GM21576 (cell line): ENCODE results near the gene RALGPS1.
"Not testable (repeated sequence)": the region's sequence is repeated elsewhere in the genome, so short reads cannot be mapped to it uniquely, and the experiment has no call there.

ENCODE experiments used
- ATAC-seq: cut with Tn5 transposase; IDR thresholded peaks from one replicate; pipeline ENCODE4 v1.9.1; 2021; ENCODE audit warnings: mild to moderate bottlenecking, moderate library complexity; ENCODE audit not compliant: unreplicated experiment

RALGPS1 gene

DNA sequence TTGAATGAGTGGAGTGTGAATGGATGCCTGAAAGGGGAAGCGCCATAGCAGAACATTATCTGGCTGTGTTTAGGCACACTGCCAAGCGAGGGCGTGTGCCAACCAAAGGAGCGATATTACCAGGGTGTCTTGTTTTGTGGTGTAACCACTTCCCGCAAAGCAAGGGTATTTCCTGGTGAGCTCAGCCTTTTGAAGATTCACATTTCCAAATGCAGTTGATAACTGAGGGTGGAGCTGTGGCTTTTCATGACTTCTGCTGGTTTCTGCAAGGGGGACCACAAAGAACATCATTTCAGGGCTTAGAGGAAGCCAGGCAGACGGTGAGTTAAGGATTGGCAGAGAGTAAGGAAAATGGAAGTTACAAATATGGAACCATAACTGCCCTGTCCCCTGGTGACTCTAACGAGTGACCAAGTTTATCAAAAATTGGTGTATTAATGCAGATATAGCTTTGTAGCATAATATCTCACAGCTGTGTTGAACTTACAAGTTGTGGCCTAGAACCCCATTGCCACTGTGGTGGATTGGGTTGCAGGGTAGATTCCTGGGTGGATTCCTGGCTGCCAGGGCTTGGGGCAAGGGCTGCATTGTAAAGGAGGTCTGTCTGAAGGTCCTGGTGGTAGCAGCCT is 71.4 kb downstream of the RALGPS1 start:
- ATAC-seq, result peak; percentile 69

DNA sequence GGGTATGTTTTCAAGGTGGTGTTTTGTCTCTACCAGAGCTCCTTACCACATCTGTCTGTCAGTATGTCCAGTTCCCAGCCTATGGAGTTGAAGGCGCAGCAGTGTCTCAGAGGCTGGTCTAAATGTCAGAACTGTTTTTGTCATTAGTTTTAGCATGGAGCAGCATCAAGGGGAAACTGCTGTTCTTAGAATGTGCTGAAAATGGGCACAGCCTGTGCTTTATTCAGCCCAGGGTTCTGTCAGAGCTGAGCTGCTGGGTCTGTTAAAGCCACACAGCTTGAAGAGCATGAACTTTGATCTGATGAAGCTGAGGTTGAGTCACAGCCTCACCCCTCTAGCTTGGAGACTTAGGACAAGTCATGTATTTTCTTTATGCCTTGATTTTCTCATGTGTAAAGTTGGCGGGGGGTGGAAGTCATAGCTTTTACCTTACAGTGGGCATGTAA is 71.9 kb downstream of the RALGPS1 start:
- ATAC-seq, result no peak

DNA sequence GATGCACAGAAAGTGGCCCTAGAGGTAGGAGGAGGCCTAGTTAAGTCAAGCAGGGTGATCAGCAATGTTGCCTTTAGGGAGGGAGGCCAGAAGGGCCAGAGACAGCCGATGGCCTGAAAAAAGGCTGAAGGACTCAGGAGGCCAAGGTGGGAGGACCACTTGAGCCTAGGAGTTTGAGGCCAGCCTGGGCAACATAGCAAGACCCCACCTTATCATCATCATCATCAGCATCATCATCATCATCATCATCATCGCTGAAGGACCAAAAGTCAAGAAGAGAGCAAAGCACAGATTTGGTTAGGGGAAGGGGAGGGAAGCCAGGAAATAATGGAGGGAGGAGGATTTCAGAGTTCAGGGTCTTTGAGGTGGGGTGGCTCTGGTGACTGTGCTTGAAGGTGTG is 74.3 kb downstream of the RALGPS1 start:
- no peak for ATAC-seq

DNA sequence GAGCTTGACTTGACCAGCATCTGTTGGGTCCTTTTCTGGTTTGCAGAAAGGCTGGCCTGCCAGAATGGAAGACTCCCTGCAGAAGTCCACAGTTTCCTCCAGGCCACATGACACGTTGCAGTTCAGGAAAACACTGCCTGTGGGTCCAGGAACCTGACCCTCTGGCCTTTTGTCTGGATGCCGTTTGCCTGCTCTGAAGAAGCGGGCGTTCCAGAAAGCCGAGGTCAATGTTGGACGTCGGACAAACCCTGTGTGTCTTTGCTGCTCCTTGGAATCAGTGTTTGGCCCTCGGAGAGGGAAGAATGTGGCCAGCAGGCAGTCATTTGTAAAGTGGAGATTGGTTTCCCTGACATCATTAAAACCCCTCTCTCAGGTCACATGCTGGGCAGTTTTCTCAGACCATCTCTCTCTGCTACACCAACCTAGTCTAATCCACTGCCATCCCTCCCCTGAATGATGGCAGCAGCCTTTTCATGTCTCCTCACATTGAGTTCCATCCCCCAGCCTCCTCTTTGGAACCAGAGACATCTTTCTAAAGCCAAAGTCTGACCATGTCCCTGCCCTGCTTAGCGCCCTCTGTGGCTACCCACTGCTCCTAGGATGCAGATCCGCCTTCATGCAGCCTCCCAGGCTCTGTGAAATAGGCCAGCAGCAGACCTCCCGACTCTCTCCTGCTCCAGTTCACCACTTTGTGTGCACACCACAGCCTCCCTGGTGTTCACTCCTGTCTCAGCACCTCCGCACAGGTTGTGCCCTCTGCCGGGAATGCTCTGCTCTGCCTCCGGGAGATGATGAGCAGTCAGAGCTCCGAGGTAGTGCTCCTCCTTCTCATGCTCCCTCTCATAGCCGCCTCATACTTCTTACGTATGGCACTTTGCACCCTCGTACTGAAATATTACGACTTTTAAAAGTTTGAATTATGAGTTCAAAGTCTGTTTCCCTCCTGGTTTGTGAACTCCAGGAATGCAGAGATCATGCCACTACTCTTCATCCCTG is 75.6 kb downstream of the RALGPS1 start:
- ATAC-seq, result no peak

DNA sequence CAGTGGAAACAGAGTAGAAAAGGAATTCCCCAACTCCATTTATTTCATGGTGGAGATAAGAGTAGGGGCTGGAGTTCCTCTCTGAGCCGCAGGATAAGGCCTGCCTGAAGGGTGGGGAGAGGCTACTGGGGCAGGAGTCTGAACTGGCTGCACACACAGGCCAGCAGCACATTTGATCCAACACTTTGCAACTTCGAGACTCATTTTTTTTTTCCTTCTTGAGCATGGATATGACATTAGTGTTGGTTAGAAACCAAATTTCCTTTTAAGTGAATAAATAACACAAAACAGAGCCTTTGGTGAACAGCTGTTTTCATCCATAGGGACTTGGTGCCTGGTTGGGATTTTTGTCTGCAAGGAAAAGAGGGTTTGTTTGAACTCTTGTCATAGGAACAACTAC is 76.6 kb downstream of the RALGPS1 start:
- no peak for ATAC-seq

DNA sequence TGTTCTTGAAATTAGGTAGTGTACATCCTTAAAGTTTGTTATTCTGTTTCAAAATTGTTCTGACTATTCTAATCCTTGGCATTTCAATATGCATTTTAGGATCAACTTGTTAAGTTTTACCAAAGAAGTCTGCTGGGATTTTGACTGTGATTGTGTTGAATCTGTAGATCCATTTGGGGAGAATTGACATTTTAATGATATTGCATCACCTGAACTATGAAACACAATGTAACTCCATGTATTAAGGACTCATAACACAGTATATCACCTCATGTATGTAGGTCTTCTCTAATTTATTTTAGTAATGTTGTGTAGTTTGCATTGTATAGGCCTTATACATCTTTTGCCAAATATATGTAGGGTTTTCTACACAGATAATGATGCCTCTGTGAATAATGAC is 77.8 kb downstream of the RALGPS1 start:
- ATAC-seq, result no peak

DNA sequence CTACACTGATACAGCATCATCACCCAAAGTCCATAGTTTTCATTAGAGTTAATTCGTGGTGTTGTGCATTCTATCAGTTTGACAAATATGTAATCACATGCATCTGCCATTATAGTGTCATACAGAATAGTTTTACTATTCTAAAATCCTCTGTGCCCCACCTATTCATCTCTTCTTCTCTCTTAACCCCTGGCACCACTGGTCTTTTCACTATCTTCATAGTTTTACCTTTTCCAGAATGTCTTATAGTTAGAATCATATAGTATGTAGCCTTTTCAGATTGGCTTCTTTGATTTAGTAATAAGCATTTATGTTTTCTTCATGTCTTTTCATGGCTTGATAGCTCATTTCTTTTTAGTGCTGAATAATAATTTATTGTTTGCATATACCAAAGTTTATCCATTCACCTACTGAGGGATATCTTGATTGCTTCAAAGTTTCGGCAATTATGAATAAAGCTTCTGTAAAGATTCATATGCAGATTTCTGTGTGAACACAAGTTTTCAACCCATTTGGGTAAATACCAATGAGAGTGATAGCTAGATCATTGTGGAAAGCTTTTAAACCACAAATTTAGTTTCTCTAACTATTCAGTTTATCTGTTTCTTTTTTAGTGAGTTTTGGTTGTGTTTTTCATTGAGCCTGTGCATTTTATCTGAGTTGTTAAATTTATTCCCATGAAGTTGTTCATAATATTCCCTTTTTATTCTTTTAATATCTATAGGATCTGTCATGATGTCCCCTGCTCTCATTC is 84.9 kb downstream of the RALGPS1 start:
- no peak for ATAC-seq

DNA sequence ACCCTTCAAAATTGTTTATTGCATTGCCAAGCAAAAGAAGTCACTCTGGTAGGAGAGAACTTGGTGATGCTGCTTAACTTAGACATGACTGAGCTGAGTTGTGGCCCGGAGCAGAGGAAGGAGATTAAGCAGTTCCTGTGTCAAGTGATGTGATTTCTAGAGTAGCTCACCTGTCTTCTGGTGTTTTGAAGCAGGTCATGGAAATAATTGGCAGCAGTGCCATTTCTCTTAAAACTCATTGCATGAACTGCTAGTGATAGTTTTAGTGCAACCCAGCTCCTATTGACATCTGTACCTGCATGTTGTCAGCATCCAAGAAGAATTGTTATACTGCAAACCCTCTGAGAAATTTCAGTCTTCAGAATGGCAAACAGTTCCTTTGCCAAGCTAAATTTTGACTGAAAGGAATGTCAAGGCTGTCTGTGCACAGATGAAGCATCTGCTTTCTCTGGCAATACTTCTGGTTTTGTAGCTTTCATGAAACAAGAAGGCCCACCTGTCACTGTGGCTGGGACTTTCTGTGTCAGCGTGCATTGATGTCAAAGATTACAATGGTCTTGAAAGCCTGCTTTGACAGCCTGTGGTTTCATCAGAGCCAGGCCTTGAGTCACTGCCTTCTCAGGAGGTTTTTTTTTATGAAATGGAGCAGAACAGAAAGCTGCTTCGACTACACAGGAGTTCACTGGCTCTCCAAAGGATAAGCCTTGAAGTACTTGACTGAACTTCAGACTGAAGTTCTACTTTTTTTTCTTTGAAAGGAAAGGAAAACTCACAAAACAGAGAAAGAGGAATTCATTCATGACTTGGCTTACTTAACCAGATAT is 90.6 kb downstream of the RALGPS1 start:
- ATAC-seq, result peak; percentile 95

DNA sequence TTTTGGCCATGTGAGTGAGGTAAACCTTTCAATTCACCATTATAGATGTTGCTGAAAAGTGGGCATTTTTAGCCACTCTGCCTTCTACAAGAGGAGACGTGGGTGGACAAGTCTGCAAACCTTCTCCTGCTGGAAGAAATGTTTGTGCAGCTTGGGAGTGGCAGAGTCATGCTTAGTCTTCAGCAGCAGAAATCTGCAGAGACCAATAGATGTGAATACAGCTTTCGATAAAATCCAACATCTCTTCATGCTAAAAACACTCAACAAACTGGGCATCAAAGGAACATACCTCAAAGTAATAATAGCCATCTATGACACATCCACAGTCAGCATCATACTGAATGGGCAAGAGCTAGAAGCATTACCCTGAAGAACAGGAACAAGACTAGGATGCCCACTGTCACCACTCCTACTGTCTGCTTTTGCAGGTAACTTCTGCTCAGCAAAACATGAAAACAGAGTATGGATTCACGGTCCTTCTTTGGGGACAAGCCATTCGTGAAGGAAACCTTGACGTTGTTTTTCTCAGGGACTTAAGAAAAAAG is 91.3 kb downstream of the RALGPS1 start:
- ATAC-seq, result no peak

DNA sequence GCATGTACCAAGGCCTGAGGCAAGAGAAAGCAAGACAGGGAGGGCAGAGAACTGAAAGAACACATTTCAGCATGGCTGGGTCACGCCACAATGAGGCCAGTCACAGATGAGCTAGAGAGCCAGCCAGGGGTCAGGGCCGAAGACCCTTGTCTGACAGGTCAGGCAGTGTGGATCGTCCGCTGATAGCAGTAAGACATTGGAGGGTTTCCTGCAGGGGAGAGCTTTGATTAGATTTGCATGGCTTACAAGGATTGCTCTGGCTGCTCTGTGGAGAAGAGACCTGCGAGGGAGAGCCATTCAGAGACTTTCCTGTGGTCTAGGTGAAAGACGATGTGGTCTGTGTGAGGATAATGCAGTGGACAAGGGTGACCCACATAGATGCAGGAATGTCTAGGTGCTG is 93.1 kb downstream of the RALGPS1 start:
- ATAC-seq, result no peak

DNA sequence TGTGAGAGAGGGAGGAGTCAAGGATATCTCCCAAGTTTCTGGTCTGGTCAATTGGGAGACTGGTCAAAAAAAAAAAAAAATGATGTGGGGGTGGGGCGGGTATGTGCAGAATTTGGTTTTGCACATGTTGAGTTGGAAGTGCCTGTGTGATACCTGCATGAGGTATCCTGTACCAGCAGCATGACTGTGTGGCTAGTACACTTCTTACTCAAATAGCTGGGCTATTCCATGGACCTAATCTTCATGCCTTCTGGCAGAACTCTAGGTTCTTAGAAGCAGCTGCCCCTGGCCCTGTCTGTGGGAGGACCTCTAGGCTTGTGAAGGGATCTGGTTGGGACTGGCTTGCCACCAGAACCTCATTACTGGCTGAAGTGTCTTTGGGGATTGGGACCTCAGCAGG is 93.5 kb downstream of the RALGPS1 start:
- no peak for ATAC-seq

DNA sequence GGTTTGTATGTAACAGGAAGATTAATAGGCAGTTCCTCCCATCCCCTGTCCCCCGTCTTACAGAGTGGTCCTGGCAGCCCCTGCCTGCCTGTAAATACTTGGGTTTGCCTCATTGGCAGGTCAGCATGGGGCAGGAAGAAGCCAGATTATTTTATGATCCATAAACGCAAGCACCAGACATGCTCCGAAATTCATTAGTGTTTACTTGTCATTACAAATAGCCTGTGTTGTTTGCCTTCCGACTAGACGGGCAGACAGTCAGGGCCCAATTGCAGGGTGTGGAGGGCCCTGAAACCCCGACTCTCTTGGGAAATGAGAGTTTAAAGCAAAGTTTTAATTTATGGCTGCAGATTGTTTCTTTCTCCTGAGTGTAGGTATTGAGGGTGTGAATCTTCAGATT is 97.2 kb downstream of the RALGPS1 start:
- no peak for ATAC-seq

DNA sequence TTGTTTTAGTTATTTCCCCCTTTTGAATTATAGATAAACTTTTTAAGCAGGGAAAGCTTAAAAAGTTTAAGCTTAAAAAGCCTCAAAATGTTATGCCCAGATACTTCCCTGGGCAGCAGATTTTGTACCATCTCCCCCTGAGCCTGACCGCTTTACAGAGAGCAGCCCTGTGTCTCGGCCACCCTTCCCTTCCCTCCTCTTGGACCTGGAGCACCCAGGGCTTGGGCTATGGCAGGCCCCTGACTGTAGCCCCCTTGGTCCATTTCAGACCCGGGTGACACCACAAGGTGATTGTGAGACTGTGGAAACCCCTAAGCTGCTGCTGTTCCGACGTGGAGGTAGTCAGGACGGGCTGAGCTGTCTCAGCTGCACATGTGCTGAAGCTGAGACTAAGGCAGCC is 97.7 kb downstream of the RALGPS1 start:
- ATAC-seq, result no peak

DNA sequence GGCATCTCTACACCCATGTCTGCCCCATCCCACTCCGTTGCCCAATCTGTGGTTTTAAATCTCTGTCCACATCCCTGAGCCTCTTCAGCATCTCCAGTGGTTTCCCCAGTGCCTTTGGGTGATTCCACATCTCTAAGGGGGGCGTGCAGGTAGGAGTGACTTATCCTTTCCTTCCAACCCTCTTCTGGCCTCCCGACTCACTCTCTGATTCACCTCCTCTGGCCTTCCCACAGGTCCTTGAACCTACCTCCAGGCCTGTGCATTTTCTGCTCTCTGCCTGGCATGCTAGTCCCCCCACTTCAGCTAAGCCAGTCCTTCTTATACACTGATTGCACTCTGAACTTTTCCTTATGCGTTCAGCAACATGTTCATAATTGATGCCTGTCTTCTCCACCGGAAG is 99.0 kb downstream of the RALGPS1 start:
- no peak for ATAC-seq

DNA sequence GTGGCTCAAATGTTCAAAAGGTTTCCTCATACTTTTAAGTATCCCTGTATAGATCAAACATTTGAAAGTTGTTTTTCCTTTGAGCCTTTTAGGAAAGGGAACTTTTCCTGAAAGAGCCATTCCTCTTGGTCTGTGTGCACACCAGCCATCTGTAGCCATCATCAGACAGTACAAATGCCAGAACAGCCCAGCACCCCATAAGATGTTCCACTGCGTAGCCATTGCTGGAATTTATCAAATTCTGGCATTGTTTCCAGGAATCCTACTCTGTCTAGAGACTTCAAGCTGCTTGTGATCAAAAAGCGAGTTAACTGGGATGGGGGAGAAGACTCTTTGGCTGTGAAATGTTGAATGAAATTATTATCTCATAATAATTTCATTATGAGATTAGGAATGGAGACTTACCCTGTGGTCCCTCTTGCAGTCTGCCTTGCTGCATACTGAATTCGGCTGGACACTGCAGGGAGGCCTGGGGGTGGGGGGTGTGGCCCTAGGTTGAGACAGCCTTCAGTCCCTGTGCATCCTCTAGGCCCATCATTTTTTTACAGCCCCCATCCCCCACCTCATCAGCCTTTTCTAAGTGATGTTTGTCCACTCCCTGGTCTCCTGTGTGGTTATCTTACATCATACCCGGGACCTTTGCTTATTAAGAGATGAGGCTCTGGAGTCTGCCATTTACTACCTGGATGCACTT is 99.8 kb downstream of the RALGPS1 start:
- ATAC-seq, result no peak

DNA sequence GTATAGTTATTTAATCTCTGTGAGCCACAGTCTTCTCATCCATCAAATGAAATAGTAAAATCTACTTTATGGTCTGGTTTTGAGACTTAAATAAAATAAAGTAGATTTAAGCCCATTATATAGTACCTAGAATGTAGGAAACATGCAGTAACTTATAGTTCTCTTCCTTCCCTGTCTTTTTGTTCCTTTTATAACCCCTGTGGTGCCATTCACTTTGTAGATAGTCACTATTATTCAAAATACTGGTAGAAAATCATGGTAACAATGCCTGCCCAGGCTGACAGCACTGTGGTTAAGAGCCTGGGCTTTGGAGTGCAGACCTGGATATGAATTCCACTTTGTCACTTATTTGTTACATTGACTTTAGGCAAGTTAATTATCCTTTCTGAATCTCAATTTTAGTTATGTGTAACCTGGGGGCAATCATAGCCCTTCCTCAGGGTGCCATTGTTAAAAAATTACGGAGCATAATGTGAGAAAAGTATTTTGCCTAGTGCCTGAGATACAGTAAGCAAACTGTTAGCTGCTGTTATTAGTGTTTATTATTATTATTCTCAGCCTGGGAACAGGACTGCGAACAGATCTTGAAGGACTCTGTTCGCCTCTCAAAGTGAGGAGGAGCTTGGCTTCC is 100.4 kb downstream of the RALGPS1 start:
- ATAC-seq, result no peak

DNA sequence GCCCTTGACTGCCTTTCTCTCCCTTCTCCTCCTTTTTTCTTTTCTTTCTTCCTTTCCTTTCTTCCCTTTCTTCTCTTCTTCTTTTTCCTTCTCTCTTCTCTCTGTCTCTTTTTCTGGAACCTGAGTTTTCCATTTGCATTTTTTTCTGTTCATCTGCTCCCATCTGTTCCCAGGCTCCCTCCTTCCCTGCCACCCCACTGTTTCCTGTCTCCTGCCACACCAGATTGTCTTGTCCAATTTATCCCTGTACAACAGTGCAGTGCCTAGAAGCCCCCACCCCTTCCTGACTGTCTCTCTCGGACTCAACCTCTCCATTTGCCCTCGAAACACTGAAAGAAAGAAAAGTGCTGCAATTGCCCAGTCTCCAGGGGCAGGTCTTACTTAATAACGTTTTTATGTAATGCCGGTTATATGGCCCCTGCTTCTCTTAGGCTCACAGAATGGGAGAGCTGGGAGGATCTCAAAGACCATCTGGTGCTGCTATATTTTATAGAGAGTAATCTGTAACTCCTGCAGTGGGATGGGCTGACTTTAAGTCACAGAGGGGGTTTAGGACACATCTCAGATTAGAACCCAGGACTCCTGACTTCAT is 101.4 kb downstream of the RALGPS1 start:
- ATAC-seq, result no peak

DNA sequence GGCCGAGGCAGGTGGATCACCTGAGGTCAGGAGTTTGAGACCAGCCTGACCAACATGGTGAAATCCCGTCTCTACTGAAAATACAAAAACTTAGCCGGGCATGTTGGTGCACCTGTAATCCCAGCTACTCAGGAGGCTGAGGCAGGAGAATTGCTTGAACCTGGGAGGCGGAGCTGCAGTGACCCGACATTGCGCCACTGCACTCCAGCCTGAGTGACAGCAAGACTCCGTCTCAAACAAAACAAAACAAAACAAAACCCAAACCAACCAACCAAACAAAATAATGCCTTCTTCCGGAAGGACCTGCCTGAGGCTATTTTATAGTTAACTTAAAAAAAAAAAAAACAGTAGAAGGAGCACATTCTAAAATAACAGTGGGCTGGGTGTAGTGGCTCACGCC is 103.4 kb downstream of the RALGPS1 start:
- ATAC-seq, result not testable (repeated sequence)

DNA sequence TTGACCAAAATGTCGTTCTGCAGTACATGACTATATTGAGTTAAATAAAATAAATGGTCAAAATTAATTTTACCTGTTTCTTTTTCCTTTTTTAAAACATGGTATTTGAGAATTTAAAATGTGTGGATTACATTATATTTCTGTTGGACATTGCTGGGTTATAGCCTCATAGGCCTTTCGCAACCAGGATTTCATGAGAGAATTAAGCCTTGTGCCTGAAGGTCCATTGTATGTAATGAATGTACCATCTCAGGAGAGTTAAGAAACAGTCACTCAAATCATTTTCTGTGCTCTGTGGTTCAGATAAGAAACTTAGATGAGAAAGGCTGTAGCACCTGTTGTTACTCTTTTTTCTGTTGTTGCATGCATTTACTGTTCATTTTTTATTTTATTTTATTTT is 104.4 kb downstream of the RALGPS1 start:
- ATAC-seq, result no peak
